ENCODE results near the gene ARL10. TPM values are rescaled to one million over a fixed set of nuclear protein-coding genes. Genes with fewer than 3 reads are reported as not detected.
A peak's percentile ranks its signal among the peaks of the same experiment; 100 is the strongest.

The ARL10 gene
- total RNA-seq, 1 experiment from 2014 or later, result 2.5 TPM

- no peaks in the 10 kb centered on the region for H3K9me3 ChIP-seq (replicated peaks)
- H3K36me3 ChIP-seq, result peaks cover 84% of the 10 kb centered on the region
- H3K4me3 ChIP-seq, result peak within 1 kb of the TSS; percentile 55
- H3K27me3 ChIP-seq (replicated peaks), result no peaks in the 10 kb centered on the region
- DNase-seq (ENCODE audit: low read depth in 1 of 2, low spot score in 2 of 2), result peak; percentile 100
- peak within 1 kb of the TSS; percentile 67 for H3K27ac ChIP-seq
- peaks cover 14% of the 10 kb centered on the region for H3K4me1 ChIP-seq (replicated peaks)
These were observed 23.3 kb downstream of the ARL10 start, which contains the start of the genes HIGD2A and NOP16 for GRCh38 chr5:176388444-176389134. HIGD2A (plus strand) TSS chr5:176388751; CDS start chr5:176388820, 69 bp downstream. NOP16 (minus strand) TSS chr5:176388598; CDS start chr5:176388539, 59 bp downstream.

- Histone ChIP-seq H3K27ac (peak overlapping the region; percentile 58), H3K4me1 (replicated peaks) (peaks cover 14% of the 10 kb centered on the region), H3K9me3 (replicated peaks) (no peaks in the 10 kb centered on the region), H3K27me3 (replicated peaks) (no peaks in the 10 kb centered on the region), H3K4me3 (peak overlapping the region; percentile 55), H3K36me3 (peaks cover 84% of the 10 kb centered on the region)
- no peak for DNase-seq (ENCODE audit: low read depth in 1 of 2, low spot score in 2 of 2)
These were observed 24.1 kb downstream of the ARL10 start for GRCh38 chr5:176389135-176390123.

GRCh38 chr5:176391479-176391878, 26.2 kb downstream of the ARL10 start:
- Histone ChIP-seq H3K36me3 (peaks cover 75% of the 10 kb centered on the region), H3K27ac (no peak overlapping the region), H3K4me1 (replicated peaks) (peaks cover 14% of the 10 kb centered on the region), H3K4me3 (no peak overlapping the region), H3K9me3 (replicated peaks) (no peaks in the 10 kb centered on the region), H3K27me3 (replicated peaks) (no peaks in the 10 kb centered on the region)
- DNase-seq (ENCODE audit: low read depth in 1 of 2, low spot score in 2 of 2), result no peak

GRCh38 chr5:176391999-176392398, 26.7 kb downstream of the ARL10 start:
- H3K36me3 ChIP-seq, result peaks cover 76% of the 10 kb centered on the region
- no peak overlapping the region for H3K4me3 ChIP-seq

GRCh38 chr5:176392526-176392925, 27.2 kb downstream of the ARL10 start:
- no peaks in the 10 kb centered on the region for H3K27me3 ChIP-seq (replicated peaks)
- DNase-seq (ENCODE audit: low read depth in 1 of 2, low spot score in 2 of 2), result no peak
- H3K36me3 ChIP-seq, result peaks cover 72% of the 10 kb centered on the region
- H3K4me3 ChIP-seq, result no peak overlapping the region
- no peak overlapping the region for H3K27ac ChIP-seq
- no peaks in the 10 kb centered on the region for H3K9me3 ChIP-seq (replicated peaks)
- peaks cover 7% of the 10 kb centered on the region for H3K4me1 ChIP-seq (replicated peaks)

More at GRCh38 chr5:176391999-176392398, 26.7 kb downstream of the ARL10 start:
- DNase-seq (ENCODE audit: low read depth in 1 of 2, low spot score in 2 of 2), result no peak
- Histone ChIP-seq H3K27ac (no peak overlapping the region), H3K4me1 (replicated peaks) (peaks cover 13% of the 10 kb centered on the region), H3K9me3 (replicated peaks) (no peaks in the 10 kb centered on the region), H3K27me3 (replicated peaks) (no peaks in the 10 kb centered on the region)

- no peak for DNase-seq (ENCODE audit: low read depth in 1 of 2, low spot score in 2 of 2)
- H3K36me3 ChIP-seq, result peaks cover 76% of the 10 kb centered on the region
- no peak overlapping the region for H3K27ac ChIP-seq
- no peak overlapping the region for H3K4me3 ChIP-seq
- H3K9me3 ChIP-seq (replicated peaks), result no peaks in the 10 kb centered on the region
- H3K4me1 ChIP-seq (replicated peaks), result peaks cover 5% of the 10 kb centered on the region
- H3K27me3 ChIP-seq (replicated peaks), result no peaks in the 10 kb centered on the region
These were observed 28.8 kb downstream of the ARL10 start for GRCh38 chr5:176394096-176394495.

GRCh38 chr5:176394881-176395675, 29.8 kb downstream of the ARL10 start:
- H3K4me1 ChIP-seq (replicated peaks), result no peaks in the 10 kb centered on the region
- H3K9me3 ChIP-seq (replicated peaks), result no peaks in the 10 kb centered on the region
- no peak overlapping the region for H3K4me3 ChIP-seq
- peaks cover 71% of the 10 kb centered on the region for H3K36me3 ChIP-seq
- H3K27ac ChIP-seq, result no peak overlapping the region
- no peaks in the 10 kb centered on the region for H3K27me3 ChIP-seq (replicated peaks)
- DNase-seq (ENCODE audit: low read depth in 1 of 2, low spot score in 2 of 2), result no peak

- DNase-seq (ENCODE audit: low read depth in 1 of 2, low spot score in 2 of 2), result no peak
These were observed 31.0 kb downstream of the ARL10 start for GRCh38 chr5:176396330-176396729.

GRCh38 chr5:176397736-176398420, 32.6 kb downstream of the ARL10 start:
- H3K9me3 ChIP-seq (replicated peaks), result no peaks in the 10 kb centered on the region
- H3K4me3 ChIP-seq, result no peak overlapping the region
- H3K27me3 ChIP-seq (replicated peaks), result no peaks in the 10 kb centered on the region
- peaks cover 55% of the 10 kb centered on the region for H3K36me3 ChIP-seq
- DNase-seq (ENCODE audit: low read depth in 1 of 2, low spot score in 2 of 2), result no peak
- H3K27ac ChIP-seq, result no peak overlapping the region
- no peaks in the 10 kb centered on the region for H3K4me1 ChIP-seq (replicated peaks)

More at GRCh38 chr5:176396330-176396729, 31.0 kb downstream of the ARL10 start:
- Histone ChIP-seq H3K4me1 (replicated peaks) (no peaks in the 10 kb centered on the region), H3K27ac (no peak overlapping the region), H3K36me3 (peaks cover 66% of the 10 kb centered on the region), H3K27me3 (replicated peaks) (no peaks in the 10 kb centered on the region), H3K4me3 (no peak overlapping the region), H3K9me3 (replicated peaks) (no peaks in the 10 kb centered on the region)

GRCh38 chr5:176400382-176401156, 35.3 kb downstream of the ARL10 start:
- no peak for DNase-seq (ENCODE audit: low read depth in 1 of 2, low spot score in 2 of 2)
- Histone ChIP-seq H3K9me3 (replicated peaks) (no peaks in the 10 kb centered on the region), H3K4me1 (replicated peaks) (no peaks in the 10 kb centered on the region), H3K27me3 (replicated peaks) (no peaks in the 10 kb centered on the region), H3K36me3 (peaks cover 54% of the 10 kb centered on the region), H3K27ac (no peak overlapping the region), H3K4me3 (no peak overlapping the region)

- no peak for DNase-seq (ENCODE audit: low read depth in 1 of 2, low spot score in 2 of 2)
- Histone ChIP-seq H3K27me3 (replicated peaks) (no peaks in the 10 kb centered on the region), H3K9me3 (replicated peaks) (no peaks in the 10 kb centered on the region), H3K36me3 (peaks cover 56% of the 10 kb centered on the region), H3K4me1 (replicated peaks) (no peaks in the 10 kb centered on the region), H3K4me3 (no peak overlapping the region), H3K27ac (no peak overlapping the region)
These were observed 36.3 kb downstream of the ARL10 start for GRCh38 chr5:176401281-176402205.

Measured in SJSA1 (cell line).